GM12875 (cell line): ENCODE data around the gene BCCIP.

Experiments
- H3K4me3 ChIP-seq: one replicate; pipeline ENCODE4 v1.5.1; 2011; ENCODE audit warnings: low read depth, low read length, control low read depth
- CTCF ChIP-seq: IDR thresholded peaks from 2 replicates; pipeline ENCODE4 v1.5.1; 2011; ENCODE audit warnings: low read depth, mild to moderate bottlenecking, control low read depth, inconsistent platforms, low read length, moderate library complexity, borderline replicate concordance; ENCODE audit not compliant: insufficient read depth

Gene BCCIP

GRCh38 chr10:125799451-125800182 is 23.7 kb upstream of the BCCIP start:
- TF ChIP-seq CTCF: no peak
- no peak overlapping the region for H3K4me3 ChIP-seq

DNA sequence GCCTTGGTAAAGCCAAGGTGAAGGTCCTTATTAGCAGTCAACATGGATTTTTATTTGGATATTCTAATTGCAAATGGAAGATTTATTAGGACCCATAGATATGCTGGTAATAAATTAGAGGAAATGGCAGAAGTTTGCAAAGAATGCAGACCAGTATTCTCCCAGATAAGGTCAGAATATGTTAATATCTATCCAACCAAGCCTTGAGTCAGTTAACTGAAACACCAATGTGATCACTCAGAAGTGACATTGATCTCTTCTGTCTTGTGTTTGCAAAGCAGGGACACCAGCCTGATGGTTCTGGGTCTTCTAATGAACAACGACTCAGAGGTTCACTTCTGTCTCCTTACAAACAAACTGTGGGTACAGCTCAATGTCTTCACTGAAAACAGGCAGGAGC is 21.8 kb upstream of the BCCIP start:
- H3K4me3 ChIP-seq: no peak overlapping the region
- no peak for TF ChIP-seq CTCF

- no peak for TF ChIP-seq CTCF
- no peak overlapping the region for H3K4me3 ChIP-seq
Measured at GRCh38 chr10:125802131-125802530, 21.2 kb upstream of the BCCIP start.

DNA sequence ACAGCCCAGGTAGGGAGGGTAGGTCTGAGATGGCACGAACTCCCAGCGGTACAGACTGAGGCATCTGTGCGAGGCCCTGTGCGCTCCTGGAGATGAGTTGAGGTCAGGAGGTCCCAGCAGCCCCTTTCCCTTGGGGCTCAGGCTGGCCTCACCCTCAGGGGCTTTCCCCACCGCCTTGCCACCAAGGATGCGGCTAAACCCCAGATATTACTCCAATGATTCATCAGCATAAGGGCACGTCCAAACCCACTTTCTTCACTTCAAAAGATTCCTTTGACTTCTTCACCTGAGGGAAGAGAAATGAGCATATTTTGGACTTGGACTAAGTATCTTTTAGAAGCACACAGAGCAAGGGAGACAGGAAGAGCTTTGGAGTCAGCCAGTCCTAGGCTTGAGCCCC is 20.6 kb upstream of the BCCIP start:
- no peak for TF ChIP-seq CTCF

GRCh38 chr10:125808047-125808446 is 15.3 kb upstream of the BCCIP start:
- no peak for TF ChIP-seq CTCF
- no peak overlapping the region for H3K4me3 ChIP-seq

More for the DNA sequence above, 20.6 kb upstream of the BCCIP start:
- H3K4me3 ChIP-seq: no peak overlapping the region

- no peak overlapping the region for H3K4me3 ChIP-seq
- TF ChIP-seq CTCF: no peak
Measured at GRCh38 chr10:125811251-125811650, 12.1 kb upstream of the BCCIP start.

DNA sequence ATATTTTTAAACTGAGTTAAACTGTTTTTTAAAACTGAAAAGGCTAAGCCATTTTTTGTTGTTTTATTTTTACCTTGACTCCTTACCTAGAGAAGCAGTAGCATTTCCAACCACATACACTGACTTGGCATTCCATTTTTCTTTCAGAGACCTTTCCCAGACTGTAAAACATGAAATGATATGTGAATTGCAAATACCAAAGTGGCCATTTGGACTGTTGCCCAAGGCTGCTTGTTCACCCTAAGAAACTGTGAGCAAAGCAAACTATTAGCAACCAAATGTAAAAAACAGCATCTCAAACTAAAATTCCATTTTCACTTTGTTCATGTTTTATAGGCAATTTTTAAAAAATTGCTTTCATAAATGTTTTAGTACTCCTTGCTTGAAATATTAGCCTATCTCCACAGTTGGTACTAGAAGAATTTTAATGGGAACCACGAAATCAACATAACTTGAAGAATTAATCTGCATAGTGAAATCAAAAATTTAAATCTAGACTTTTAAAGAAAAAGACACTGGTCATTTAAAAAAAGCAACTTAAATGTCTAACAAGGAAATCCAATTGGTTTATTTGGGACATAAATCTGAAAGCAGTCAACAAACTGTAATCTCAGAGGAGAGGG is 11.1 kb upstream of the BCCIP start:
- no peak overlapping the region for H3K4me3 ChIP-seq
- no peak for TF ChIP-seq CTCF
